NCI-H1436 treated with DMSO at 0.1 percent for 48 hours (cell line): ENCODE data around the gene TMIE.
"Not testable (repeated sequence)": the region's sequence is repeated elsewhere in the genome, so short reads cannot be mapped to it uniquely, and the experiment has no call there.

ENCODE experiments used
- DNase-seq: peaks from one replicate; lab custom pipeline; 2025; lab: John Stamatoyannopoulos, UW

Gene TMIE

DNA sequence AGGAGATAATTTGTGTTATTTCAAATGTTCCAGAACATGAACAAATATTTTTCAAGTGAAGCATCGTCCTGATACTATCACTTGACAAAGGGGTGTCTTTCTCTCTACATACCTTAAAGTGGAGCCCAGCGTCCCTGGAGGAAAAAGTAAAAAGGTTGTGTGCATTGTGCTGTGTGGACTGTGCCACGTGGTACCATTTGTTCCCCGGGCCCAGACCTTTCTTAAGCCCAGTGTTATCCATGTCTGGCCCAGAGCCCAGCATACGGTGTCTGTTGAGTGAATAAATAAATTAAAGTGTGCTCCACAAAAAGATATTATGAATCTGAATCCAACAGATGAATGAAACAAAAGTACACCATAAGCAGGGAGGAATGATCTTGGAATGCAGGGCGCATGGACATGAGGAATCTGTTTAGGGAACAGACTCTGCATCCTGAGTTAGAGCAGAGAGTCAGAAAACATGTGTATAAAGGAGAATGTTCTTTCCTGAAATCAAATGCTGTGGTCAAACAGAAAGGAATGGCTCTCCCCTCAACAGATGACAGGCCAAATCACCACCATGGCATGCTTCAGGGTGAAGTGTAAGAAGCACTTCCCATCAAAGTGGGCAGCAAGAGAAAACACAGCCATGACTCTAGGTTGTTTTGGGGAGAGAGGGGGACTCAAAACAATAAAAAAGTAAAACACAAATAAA lies 24.6 kb downstream of the TMIE start:
- no peak for DNase-seq

DNA sequence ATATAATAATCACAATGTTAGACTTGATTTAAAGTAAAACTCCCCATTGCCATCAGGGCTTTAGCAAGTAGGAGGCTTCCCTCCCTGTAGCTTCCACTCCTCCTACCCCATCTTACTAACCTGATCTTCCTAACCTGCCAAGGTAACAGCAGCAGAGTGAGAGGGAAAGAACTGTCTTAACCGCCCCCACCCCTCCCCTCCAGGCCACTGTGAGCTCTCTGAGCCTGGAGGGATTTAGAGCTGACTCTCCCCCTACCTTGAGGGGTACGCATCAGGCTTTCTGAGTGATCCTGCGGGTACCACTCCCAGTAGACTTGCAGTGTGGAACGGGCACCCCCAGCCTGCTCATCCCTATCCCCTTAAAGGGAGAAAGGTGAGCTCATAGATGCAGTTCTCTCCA lies 27.8 kb downstream of the TMIE start:
- DNase-seq = no peak

- DNase-seq = no peak
These were observed 29.6 kb downstream of the TMIE start for GRCh38 chr3:46730819-46731218.

GRCh38 chr3:46731795-46732194 lies 30.6 kb downstream of the TMIE start:
- DNase-seq = no peak

DNA sequence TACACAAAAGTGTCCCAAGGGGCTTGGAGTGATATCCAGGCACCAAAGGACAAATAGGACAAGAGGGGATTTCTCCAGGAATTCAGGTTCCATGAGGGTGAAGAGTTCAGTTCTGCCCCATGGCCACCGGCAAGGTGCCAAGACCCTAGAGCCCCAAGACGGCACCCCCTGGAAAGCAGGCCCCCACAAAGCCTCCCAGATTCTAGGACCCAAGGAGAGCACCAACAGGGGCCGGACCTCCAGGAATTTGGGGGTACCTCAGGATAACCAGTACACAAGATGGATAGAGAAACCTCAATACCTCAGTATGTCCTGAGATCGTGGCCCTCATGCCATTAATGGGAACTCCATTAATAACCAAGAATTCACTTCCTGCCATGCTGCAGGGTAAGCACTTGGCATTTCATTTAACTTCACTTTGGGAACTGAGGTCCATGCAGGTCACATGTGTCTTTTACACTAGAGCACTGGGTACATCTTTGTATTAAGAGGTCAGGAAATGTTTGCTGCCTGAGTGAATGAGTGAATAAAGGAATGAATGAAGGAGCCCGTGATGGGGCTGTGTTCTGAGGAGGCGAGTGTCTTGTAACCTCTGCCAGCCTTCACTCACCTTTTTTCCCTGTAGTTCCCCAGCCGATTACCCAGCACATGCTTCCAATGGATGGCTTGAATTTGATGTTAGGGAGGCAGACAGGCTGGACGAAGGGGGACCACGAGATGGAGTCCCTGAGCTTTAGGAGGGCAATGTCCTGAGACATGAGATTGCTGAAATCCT lies 32.0 kb downstream of the TMIE start:
- no peak for DNase-seq

DNA sequence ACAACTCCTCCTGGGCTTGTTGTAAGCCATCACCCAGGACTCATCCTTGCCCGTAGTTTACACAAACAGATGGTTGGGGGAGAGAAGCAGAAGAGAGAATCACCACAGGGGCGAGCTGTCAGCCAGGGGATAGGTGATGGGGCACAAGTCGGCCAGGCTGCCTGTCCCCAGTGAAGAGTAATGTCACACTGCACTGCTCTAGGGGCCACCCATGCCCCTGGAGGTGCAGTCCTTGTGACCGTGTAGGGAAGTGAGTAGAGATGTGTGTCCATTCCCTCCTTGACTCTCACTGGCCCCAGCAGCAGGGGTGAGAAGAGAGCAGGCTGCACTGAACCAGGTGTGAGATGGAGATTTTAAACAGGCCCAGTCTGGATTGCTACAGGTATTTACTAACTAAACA lies 33.6 kb downstream of the TMIE start:
- no peak for DNase-seq

DNA sequence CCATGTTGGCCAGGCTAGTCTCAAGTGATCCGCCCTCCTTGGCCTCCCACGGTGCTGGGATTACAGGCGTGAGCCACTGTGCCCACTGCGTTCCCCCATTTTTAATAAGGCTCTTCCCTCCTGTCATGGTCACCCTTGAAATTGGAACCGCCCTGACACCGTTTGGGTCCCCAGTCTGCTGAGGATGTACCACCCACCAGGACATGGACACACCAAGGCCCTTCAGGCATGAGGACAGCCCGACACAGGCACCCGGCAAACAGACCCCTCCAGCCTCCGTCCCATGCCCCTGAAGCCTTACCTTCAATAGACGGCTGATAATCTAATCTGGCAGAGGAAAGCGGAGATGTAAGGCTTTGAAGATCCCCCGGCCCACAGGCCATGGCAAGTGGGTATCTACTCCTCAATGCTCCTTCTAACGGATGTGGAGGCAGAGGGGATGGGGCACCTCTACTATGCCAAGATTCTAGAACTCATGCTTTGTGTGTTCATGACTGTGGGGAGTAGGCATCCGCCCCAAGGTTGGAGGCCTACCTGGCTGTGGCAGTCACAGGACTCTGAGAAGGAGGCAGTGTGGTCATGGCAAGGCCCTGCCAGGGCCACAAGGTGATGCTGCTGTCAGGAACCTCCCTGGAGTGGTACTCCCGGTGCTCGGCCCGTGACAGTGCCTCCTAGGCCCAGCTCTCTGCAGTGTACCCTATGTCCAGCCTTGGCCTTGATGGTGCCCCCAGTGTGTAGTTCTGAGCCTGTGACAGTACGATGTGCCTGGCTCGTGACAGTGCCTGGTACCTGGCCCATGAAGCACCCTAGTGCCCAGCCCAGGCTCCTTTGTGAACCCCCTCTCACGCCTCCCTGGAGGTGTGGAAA lies 35.0 kb downstream of the TMIE start:
- DNase-seq = no peak

- no peak for DNase-seq
These were observed 36.1 kb downstream of the TMIE start for GRCh38 chr3:46737329-46737731.

DNA sequence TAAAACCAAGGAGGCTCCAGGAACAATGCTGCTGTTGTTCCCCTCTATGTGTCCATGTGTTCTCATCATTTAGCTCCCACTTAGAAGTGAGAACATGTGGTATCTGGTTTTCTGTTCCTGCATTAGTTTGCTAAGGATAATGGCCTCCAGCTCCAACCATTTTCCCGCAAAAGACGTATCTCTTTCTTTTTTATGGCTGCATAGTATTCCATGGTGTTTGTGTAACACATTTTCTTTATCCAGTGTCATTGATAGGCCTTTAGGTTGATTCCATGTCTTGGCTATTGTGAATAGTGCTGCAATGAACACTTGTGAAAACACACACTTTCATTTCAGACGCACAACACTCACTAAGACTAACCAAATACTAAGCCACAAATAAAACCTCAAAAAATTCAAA lies 38.4 kb downstream of the TMIE start:
- not testable (repeated sequence) for DNase-seq

- DNase-seq = no peak
These were observed 41.9 kb downstream of the TMIE start for GRCh38 chr3:46742992-46743585.

- no peak for DNase-seq
These were observed 45.5 kb downstream of the TMIE start for GRCh38 chr3:46746711-46747110.

DNA sequence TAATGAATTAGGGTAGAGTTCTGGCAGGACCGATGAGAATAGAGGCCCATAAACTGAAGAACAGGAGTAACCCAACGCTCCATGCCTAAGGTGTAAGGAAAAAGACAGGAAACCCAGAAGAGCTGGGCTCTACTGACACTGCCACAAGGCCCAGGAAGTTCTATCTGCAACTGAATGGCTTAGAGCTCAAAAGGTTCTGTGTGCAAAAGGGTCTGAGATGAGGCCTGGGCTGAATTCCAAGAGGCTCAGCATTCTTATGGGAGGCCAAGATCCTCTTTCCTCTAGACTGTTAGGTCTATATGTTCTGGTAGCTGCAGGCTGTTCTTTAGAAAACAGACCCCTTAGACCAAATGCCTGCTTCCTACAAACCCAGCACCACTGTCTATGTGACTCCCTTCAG lies 47.0 kb downstream of the TMIE start:
- DNase-seq = no peak

DNA sequence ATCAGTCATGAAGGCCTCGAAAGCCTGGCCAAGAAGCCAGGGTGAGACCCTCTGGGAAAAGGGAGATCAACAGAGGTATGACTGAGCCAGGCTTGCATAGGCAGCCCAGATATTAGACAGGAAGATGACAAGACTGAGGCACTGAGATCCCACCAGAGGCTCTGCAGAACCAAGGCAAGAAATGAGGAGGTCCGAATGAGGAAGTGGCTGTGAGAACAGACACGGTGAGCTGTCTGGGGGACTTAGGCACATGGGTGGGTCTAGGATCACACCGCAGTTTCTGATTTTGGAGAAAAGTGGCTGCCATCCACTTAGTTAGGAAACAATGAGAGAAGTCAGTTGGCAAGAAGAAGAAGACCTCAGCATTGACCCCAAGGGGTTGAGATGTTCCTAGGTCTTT lies 47.9 kb downstream of the TMIE start:
- no peak for DNase-seq

GRCh38 chr3:46750555-46751038 lies 49.4 kb downstream of the TMIE start:
- DNase-seq = no peak

DNA sequence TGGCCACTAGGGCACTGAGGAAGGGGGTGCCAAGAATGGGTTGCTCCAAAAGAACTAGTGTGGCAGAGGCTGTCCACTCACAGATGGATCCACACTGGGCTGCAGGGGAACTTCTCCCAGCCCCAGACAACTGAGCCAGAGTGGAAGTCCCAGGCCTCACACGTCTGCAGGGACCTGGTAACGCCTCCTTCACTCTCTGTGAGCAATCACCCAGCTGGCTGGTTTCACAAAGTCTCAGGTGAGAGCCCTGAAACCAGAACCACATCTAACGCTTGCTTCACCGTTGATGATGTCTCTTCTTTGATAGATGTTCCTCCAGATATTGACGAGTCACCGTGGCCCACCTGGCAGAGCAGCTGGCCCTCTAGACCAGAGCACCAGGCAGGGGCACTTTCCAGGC lies 51.9 kb downstream of the TMIE start:
- DNase-seq = not testable (repeated sequence)

GRCh38 chr3:46755646-46756045 lies 54.5 kb downstream of the TMIE start:
- no peak for DNase-seq

DNA sequence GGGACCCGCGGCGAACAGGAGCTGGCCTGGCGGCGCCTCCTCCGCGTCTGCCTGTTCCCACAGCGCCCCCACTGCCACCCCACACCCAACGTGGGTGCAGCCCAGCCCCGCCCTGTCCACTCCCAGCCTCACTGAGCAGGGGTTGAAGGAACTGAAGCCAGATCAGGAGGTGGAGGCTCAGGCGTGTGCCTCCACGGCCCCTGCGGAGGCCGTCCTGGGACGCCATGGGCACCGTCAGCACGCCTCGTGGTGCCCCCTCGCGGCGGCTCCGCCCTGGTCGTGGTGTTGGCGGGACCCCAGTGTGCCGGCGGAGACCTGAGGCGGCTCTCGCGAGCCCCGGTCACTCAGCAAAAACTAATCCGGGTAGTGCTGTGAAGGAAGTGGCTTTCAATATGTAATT lies 55.5 kb downstream of the TMIE start:
- no peak for DNase-seq

GRCh38 chr3:46759239-46760167 lies 58.3 kb downstream of the TMIE start:
- no peak for DNase-seq
